NCI-H1694 (cell line): ENCODE data around the gene NOS1AP.
"Not testable (repeated sequence)": the region's sequence is repeated elsewhere in the genome, so short reads cannot be mapped to it uniquely, and the experiment has no call there.

Source experiments
- DNase-seq: peaks from one replicate; lab custom pipeline; 2025; lab: John Stamatoyannopoulos, UW

NOS1AP gene

GRCh38 chr1:162059721-162060120 lies 9.8 kb upstream of the NOS1AP start:
- no peak for DNase-seq

- no peak for DNase-seq
Measured at GRCh38 chr1:162060314-162060713, 9.2 kb upstream of the NOS1AP start.

GRCh38 chr1:162062542-162063015 lies 6.9 kb upstream of the NOS1AP start:
- no peak for DNase-seq

- DNase-seq = no peak
Measured at GRCh38 chr1:162065016-162065415, 4.5 kb upstream of the NOS1AP start.

GRCh38 chr1:162066836-162067235 lies 2.7 kb upstream of the NOS1AP start:
- DNase-seq = not testable (repeated sequence)

- DNase-seq = no peak
Measured at GRCh38 chr1:162067466-162067865, 2.0 kb upstream of the NOS1AP start.

GRCh38 chr1:162068301-162068700 lies 1.2 kb upstream of the NOS1AP start:
- no peak for DNase-seq

- no peak for DNase-seq
Measured at GRCh38 chr1:162070094-162070748, 730 bp downstream of the NOS1AP start.

- DNase-seq = no peak
Measured at GRCh38 chr1:162070825-162071224, 1.3 kb downstream of the NOS1AP start.

GRCh38 chr1:162072740-162073139 lies 3.2 kb downstream of the NOS1AP start:
- no peak for DNase-seq

- DNase-seq = no peak
Measured at GRCh38 chr1:162074276-162075005, 5.0 kb downstream of the NOS1AP start.

GRCh38 chr1:162075862-162076261 lies 6.4 kb downstream of the NOS1AP start:
- no peak for DNase-seq

GRCh38 chr1:162077648-162078299 lies 8.3 kb downstream of the NOS1AP start:
- DNase-seq = no peak

GRCh38 chr1:162079030-162079429 lies 9.5 kb downstream of the NOS1AP start:
- no peak for DNase-seq

- no peak for DNase-seq
Measured at GRCh38 chr1:162080472-162081015, 11.1 kb downstream of the NOS1AP start.

GRCh38 chr1:162081316-162081715 lies 11.8 kb downstream of the NOS1AP start:
- DNase-seq = no peak

GRCh38 chr1:162082080-162082479 lies 12.6 kb downstream of the NOS1AP start:
- DNase-seq = not testable (repeated sequence)

GRCh38 chr1:162083273-162083672 lies 13.8 kb downstream of the NOS1AP start:
- no peak for DNase-seq

- DNase-seq = no peak
Measured at GRCh38 chr1:162085991-162086390, 16.5 kb downstream of the NOS1AP start.

GRCh38 chr1:162087111-162087510 lies 17.6 kb downstream of the NOS1AP start:
- DNase-seq = no peak

GRCh38 chr1:162087574-162087973 lies 18.1 kb downstream of the NOS1AP start:
- DNase-seq = no peak

- DNase-seq = no peak
Measured at GRCh38 chr1:162088281-162088969, 18.9 kb downstream of the NOS1AP start.
